Glomerular visceral epithelial cell (primary cell): ENCODE data around the gene SUPT3H.

Source experiments
- DNase-seq: peaks from one replicate; pipeline ENCODE4 v3.0.0-alpha.2; 2016; ENCODE audit errors: extremely low spot score

SUPT3H gene

DNA sequence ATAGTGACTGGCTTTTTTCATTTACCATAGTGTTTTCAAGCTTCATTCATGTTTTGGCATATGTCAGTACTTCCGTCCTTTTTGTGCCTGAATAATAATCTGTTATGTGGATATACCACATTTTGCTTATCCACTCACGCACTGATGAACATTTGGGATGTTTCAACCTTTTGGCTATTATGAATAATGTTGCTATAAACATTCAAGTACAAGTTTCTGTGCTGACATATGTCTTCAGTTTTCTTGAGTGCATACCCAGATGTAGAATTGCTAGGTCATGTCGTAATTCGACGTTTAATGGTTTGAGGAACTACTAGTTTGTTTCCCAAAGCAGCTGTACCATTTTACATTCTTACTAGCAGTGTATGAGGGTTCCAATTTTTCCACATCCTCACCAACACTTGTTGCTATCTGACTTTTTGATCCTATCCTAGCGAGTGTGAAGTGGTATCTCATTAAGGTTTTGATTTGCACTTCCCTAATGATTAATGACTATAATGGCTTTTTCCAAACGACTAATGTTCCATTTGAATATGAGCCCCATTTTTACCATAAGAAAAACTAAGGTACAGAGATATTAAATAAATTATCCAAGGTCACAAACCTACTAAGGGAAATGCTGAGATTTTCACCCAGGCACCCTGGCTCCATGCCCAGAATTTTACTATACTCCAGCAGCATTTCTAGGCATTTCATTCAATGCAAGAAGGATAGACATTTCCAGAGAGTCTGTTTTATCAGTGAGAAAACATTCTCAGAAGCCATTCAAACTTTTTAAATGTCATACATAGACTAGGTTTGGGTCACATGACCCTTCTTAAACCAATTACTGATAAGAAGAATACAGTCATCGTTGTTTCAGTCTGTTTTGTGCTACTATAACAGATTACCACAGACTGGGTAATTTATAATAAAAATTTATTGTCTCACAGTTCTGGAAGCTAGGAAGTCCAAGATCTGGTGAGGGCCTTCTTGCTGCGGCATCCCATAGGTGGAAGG lies 120.7 kb downstream of the SUPT3H start:
- no peak for DNase-seq

DNA sequence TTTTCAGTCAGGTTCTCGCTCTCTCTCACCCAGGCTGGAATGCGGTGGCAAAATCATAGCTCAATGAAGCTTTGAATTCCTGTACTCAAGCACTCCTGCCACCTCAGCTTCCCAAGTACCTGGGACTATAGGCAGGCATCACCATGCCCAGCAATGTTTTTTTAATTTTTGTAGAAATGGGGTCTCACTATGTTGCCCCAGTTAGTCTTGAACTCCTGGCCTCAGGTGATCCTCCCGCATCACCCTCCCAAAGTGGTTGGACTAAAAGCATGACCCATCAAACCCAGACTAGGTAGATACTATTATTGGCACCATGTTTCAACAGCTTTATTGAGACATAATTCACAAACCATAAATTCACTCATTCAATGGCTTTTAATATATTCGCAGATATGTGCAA lies 122.3 kb downstream of the SUPT3H start:
- DNase-seq: no peak

DNA sequence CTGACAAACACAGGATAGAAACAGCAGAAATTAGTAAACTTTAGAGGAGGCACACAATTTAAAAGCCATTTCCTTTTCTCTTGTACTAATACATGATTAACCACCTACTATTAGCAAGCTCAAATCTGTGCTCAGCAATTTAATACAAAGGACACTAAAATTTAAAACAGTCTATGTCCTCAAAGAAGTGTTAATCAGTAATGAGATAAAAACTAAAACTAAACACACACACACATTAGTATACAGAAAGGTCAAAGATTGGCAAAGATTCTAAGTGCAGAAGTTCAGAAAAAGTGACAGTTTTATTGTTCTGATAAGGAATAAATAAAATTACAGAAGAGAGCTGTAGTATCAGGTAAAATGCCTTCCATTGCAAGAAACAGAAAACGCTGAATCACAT lies 123.5 kb downstream of the SUPT3H start:
- DNase-seq: no peak

DNA sequence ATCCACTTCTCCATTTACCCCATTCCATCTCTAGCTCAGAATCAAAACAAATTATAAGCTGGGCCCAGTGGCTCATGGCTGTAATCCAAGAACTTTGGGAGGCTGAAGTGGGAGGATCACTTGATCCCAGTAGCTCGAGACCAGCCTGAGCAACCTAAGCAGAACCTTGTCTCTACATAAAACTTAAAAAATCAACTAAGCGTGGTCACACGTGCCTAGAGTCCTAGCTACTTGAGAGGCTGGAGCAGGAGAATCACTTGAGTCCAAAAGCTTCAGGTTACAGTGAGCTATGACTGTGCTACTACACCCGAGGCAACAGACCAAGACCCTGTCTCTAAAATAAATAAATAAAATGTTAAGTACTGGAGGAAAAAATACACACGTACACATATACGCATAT lies 124.3 kb downstream of the SUPT3H start:
- DNase-seq: no peak

DNA sequence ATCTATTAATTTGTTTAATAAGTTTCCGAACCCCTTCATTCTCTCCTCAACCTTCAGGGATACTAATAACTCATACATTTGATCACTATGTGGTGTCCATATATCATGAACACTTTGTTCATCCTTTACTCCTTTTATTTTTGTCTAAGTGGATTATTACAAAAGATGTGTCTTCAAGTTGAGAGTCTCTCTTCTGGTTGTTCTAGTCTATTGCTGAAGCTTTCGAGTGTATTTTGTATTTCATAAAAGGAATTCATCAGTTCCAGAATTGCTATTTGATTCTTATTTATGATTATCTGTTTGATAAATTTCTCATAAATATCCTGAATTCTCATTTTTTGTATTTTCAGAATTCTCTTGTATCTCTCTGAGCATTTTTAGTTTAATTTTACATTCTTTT lies 146.1 kb downstream of the SUPT3H start:
- no peak for DNase-seq

DNA sequence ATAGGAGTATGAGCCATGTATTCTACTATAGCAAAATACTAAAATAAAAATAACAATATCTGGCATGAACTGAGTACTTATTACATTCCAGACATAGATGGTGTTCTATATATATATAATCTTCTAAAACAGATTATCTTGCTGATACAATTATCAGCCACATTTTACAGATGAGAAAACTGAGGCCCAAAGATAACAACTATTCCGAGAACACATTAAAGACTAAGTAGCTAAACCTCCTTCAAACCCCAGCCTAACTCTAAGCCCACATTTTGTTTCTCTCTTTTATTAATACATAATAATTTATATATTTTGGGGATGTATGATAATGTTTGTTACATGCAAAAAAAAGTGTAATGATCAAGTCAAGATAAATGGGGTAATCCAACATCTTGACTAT lies 148.3 kb downstream of the SUPT3H start:
- DNase-seq: no peak

DNA sequence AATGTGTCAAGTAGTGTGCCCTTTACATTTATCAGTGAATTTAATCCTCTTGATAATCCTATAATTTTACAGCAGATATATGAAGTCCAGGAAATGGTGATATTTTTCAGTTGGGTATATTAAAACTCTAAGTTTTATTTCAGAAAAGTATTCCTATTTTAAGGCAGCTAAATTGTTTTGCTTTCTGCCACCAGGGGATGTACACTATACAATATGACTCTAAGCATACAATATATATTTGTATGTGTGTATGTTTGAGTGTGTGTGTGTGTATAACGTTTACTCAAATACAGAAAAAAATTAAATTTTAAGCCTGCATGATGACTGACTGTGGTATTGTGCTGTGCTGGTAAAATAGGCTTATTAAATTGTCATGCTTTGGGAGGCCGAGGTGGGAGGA lies 151.7 kb downstream of the SUPT3H start:
- no peak for DNase-seq

DNA sequence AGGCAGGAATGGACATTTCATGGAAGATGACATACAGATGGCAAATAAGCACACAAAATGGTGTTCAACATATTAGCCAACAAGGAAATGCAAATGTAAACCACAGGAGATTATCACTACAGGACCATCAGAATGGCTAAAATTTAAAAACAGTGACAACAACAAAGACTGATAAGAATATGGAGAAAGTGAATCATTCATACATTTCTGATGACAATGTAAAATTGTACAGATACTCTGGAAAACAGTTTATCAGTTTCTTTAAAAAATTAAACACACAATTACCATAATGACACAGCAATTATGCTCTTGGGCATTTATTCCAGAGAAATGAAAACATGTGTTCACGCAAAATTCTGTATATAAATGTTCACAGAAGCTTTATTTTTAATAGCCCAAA lies 155.4 kb downstream of the SUPT3H start:
- no peak for DNase-seq

DNA sequence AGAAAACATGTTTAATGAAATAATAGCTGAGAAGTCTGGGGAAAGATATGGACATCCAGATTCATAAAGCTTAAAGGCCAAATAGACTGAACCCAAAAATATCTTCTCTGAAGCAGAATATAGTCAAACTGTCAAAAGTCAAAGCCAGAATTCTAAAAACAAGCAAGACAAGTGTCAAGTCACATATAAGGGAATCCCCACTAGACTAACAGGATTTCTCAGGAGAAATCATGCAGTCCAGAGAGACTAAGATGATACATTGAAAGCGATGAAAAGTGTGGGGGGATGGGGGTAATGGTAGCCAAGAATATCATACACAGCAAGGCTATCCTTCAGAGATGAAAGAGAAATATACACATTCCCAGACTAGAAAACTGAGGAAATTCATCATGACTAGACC lies 162.0 kb downstream of the SUPT3H start:
- DNase-seq: no peak

DNA sequence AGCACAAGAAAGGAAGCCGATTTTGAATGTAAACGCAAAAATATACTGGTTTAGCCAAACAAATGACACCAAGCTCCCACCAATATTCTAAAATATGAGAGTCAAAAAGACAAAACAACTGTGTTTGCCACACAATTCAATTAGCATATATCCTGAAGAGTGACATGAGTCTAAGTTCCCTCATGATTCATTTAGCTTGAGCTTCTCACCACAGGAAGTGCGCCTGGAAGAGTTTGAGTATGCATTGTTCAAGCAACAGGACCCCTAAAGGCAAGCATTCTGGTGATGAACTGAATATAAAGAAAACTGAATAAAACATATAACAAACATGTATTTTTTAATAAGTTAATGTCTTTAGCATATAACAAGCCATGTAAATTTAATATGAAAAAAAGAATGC lies 164.8 kb downstream of the SUPT3H start:
- DNase-seq: peak; percentile 48

DNA sequence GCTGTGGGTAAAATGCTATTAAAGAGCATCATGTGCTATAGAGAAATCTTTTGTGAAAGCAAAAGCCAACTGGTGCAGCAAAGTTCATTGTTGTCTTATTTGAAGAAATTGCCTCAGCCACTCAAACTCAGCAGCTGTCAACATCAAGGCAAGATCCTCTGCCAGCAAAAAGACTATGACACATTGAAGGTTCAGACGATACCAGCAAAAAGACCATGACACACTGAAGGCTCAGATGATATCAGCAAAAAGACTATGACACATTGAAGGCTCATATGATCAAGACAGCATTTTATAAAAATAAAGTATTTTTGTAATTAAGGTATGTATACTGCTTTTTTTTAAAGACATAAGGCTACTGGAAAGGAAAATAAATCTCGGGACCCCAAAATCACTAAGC lies 168.0 kb downstream of the SUPT3H start:
- DNase-seq: no peak

DNA sequence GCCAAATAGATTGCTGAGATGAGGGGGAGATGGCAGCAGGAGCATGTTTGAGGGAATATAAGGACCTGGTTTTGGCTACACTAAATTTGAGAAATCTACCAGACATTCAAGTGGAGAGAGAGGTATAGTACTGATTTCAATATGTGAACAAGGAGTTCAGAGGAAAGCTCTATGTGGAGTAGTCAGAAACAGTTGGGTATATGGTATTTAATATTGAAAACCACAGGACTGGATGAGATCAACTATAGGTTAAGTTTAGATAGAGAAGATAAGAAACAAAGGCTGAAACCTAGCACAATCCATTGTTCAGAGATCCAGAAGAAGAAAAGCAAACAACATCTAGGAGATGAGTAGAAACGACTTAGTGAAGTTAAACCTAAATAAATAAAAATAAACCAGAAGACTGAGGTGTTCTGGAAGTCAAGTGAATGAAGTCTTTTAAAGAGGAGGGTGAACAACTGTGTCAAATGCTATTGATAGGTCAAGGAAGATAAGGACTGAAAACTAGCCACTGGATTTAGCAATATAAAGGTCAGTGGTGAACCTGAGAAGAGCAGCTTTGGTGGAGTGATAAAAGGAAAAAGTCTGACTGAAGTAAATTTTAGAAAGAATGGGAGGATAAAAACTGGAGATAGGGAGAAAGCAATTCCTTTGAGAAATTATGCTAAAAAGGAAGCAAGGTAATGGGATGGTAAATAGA lies 170.8 kb downstream of the SUPT3H start:
- no peak for DNase-seq

DNA sequence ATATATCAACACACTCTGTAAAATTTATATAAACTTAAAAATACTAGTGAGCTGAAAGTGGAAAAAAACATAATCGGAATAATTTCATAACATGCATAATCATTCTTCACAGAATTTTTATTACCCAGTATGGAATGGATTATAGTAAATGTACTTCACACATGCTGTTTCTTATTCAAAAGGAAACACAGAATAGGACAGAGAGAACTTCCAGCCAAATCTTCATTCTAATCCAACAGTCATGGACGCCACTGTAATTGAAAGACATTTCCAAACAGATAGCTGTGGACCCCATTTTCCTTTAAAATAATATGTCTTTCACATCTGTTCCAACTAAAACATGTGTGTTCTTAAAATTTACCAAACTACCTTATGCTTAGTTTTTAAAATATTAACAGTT lies 176.2 kb downstream of the SUPT3H start:
- no peak for DNase-seq

DNA sequence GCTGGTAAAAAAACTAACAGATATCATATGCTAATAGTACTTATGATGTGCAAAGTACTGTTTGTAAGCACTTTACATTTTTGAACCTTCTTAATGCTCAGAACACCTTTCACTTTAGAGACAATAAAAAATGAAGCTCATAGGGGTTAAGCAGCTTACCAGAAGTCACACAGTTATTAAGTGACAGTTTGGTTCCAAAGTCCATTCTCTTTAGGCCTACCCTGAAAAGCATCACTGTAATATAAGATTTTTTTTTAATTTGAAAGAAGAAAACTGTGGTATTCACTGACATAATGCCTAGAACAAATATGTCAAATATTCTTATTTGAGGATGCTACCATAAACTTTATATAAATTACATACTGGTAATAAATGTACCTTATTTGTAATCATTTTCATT lies 177.2 kb downstream of the SUPT3H start:
- no peak for DNase-seq

DNA sequence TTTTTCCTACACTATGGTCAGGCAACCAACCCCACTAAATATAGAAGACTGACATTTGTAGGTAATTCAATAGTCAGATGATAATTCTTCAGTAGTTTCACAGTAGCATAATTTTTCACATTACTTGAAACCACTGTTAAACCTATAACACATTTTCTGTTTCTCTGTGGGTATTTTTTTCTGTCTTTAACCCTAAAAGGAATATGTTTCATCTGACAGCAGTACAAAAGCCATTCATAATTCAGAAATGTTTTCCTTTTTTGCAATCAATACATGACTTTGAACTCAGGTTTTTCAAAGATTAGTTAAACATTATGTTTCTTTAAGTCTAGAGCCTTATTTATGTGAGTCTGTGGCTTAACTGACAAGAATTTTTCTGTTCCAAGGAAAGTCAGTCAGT lies 178.2 kb downstream of the SUPT3H start:
- no peak for DNase-seq

DNA sequence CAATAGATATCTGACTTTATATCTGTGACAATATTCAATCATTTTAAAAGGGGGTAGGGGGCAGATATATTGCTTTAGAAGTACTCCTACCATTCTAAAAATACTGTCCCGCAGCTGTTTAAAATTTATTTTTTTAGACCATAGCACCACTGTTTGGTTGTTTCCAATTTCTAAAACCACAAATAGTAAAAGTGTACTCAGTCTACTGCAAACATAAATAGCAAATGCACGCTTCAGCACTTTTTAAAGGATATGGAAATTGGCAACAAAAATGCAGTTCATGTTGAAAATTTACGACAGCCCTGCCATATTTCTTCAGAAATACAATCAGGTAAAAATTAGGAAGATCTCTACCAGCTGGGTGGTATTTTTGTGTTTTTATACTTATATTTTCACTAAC lies 181.6 kb downstream of the SUPT3H start:
- DNase-seq: no peak

DNA sequence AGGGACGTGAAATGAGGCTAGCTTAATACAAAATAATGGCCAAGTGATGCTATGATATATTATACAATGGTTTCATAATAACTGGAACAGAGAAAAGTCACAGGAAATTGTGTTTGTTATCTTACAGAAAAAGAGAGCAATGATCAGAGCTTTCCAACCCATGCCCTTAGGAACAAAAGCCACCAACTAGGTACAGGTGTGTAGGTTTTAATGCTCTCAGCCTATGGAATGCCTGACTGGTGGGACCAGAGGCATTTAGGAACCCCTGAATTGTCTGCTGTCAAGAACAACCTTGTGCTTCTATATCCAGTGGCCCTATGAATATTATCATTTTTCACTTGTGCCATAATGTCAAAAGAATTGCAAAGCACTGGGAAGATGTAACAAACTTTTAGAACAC lies 182.6 kb downstream of the SUPT3H start:
- no peak for DNase-seq

DNA sequence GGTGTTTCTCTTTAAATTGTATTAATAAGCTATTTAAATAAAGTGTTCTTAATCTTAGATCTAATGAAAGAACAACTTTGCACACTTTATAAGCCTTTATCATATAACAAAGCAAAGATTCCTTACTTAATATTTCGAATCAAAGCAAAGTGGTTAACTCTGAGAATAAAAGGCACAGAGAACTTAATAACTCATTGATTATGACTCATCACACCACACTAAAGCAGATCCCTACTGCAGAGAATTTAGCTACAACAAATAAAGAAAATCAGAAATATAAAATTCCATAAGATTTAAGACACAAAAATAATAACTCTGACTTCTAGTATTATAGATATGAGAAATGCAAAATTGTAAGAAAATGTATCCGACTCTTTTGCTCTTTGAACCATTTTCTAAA lies 185.2 kb downstream of the SUPT3H start:
- no peak for DNase-seq

DNA sequence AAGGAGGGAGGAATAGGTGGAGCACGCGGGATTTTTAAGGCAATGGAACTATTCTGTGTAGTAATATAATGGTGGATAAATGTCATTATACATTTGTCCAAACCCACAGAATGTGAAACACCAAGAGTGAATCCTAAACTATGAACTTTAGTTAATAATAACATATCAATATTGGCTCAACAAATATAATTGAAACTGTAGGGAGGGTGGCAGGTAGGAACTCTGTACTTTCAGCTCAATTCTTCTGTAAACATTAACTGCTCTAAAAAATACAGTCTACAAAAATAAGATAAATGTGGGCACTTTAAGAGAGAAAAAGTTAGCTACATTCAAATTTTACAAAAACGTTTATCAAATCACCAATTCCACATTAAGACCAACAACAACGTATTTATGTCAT lies 186.3 kb downstream of the SUPT3H start:
- DNase-seq: no peak

DNA sequence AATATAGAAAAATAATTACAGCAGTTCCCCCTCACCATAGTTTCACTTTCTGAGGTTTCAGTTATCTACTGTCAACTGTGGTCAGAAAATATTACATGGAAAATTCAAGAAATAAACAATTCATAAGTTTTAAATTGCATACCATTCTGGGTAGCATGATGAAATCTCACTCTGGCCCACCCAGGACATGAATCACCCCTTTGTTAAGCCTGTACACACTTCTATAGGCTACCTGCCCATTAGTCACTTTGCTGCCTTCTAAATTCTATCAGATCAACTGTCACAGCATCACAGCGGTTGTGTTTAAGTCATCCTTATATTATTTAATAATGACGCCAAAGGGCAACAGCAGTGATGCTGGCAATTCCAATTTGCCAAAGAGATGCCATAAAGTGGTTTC lies 189.9 kb downstream of the SUPT3H start:
- DNase-seq: peak; percentile 21

DNA sequence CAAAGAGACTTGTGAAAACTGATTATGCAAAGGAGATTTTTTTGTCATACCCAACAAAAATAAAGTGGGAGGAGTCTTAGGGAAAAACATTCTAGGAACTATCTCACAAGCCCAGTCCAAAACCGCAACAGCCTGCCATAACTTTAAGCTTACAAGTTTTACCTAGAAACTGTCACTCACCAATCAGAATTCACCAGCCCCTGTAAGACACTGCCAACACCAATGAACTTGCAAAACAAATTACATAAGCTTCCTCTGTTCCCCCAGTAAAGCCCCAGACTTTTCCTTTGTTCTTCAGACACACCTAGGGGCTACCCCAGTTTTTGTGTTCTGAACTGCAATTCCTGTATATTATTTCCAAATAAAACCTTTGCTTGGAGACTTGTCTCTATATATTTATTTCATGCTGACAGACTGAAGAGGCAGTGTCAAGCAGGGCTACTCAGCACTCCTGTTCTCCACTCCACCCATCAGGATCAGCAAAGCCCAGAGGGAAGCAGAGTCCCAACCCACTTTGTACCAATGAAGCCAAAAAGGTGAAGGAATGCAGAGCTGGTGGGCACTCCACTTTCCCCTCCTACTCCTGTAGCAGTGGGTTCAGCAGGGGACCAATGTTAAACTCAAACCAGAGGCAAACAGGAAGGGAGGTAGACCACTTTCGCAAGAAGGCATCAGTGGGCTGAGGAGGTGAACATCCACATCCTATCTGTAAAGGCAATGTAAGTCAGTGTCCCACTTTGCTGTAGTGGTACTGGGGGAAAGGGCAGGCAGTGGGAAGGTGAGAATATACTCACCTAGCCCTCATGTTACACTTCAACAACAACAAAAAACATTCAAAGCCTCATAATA lies 192.1 kb downstream of the SUPT3H start:
- DNase-seq: no peak

DNA sequence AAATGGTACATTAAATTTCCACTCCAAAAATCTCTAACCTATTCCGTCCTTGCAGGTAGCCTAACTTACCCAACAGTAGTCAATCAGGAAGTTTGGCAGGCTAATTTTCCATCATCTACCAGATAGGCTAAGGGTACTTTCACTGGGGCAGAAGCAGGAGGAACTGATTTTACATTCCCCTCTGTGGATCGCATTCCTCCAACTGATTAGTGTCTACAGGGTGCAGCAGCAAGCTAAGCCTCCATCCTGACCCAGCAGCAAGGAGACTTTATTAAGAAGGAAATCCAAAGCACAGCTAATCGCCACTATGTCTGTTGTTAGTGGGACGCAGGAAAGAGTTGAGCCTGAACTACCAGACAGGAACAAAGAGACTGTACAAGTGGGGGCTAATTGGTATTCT lies 192.8 kb downstream of the SUPT3H start:
- DNase-seq: no peak
